Activated effector memory CD4-positive, alpha-beta T cell treated with anti-CD3 and anti-CD28 coated beads, Interleukin-2, amount 50 U/mL, for 16 hours (primary cell): ENCODE results near the gene VHLL.

Source experiments
- DNase-seq: peaks from one replicate; pipeline ENCODE4 v3.0.0-alpha.2; 2020

Gene VHLL

DNA sequence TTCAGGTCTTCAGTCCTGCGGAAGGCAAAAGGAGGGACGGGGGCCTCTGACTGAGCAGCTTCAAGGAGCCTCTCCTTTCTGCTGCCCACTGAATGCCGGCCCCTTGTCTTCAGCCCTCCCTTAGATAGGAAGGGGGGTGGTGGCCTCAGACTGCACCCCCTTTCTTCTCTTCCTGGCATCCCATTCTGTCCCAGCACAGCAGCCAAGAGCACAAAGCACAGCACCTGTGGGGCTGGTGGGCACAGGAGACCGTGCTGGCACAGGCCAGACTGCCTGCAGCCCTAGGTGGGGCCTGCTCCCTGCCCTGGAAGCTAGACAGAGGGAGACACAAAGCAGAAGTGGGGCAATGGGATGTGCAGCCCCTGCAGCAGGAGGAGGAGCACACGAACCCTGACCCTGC, 49.5 kb downstream of the VHLL start:
- no peak for DNase-seq
